ENCODE results near the gene MEIOSIN. TPM values are rescaled to one million over a fixed set of nuclear protein-coding genes. Genes with fewer than 3 reads are reported as not detected.

Gene MEIOSIN
- polyA plus RNA-seq, 1 of the 3 experiments (the other 2 are of a cell fraction) = 0.03 TPM

GRCh38 chr19:45687599-45687998 is 45.6 kb upstream of the MEIOSIN start:
- Histone ChIP-seq H2AFZ (ENCODE audit: low read depth) (no peak overlapping the region), H3K4me1 (ENCODE audit: control insufficient read depth in 1 of 2, insufficient read depth in 2 of 2, low read depth in 1 of 2, low read length in 1 of 2) (peaks cover 0 to 3% of the 10 kb centered on the region in 2 experiments; a peak in 1 of 4 replicates), H3K4me3 (ENCODE audit: low read depth in 2 of 2, low read length in 1 of 2) (no peak overlapping the region), H4K20me1 (ENCODE audit: insufficient read depth) (no peaks in the 10 kb centered on the region), H3K4me2 (no peak overlapping the region), H3F3A (replicated peaks; ENCODE audit: insufficient read depth) (peaks cover 22% of the 10 kb centered on the region), H3K9ac (no peak overlapping the region), H3K79me2 (ENCODE audit: insufficient read depth) (peaks cover 29% of the 10 kb centered on the region), H3K36me3 (replicated peaks in 1 of 2; ENCODE audit: control insufficient read depth in 1 of 2, insufficient read depth in 2 of 2, low read length in 1 of 2) (peaks cover 32 to 38% of the 10 kb centered on the region in 2 experiments), H3K9me2 (no peaks in the 10 kb centered on the region), H3K9me3 (no peaks in the 10 kb centered on the region), H3K27me3 (ENCODE audit: insufficient read depth) (no peaks in the 10 kb centered on the region), H3K27ac (ENCODE audit: low read depth in 2 of 2, low read length in 1 of 2) (no peak overlapping the region)
- CTCF ChIA-PET = interaction anchor here (0.9 kb wide), 1 partner anchor 10 kb away, joined by 3 read pairs; no protein-coding TSS in a partner anchor
- 91% methylated on average over 7 of the region's 9 CpGs for WGBS (ENCODE audit: low lambda C conversion rate)
- DNase-seq = no peak
- TF ChIP-seq CTCF (IDR thresholded peaks at IDR 0.05) (no peak; the same call in 1 of the 2 replicates), POLR2AphosphoS5 (IDR thresholded peaks at IDR 0.05; ENCODE audit: low read depth, low read length) (no peak), EZH2phosphoT487 (IDR thresholded peaks at IDR 0.05; ENCODE audit: borderline replicate concordance, low read depth) (no peak), CHD2 (IDR thresholded peaks at IDR 0.05; ENCODE audit: low read length, partially characterized antibody) (no peak), TEAD4 (IDR thresholded peaks at IDR 0.05; ENCODE audit: borderline replicate concordance, insufficient read depth) (no peak), FOSL2 (IDR thresholded peaks at IDR 0.05; ENCODE audit: borderline replicate concordance, low read depth) (no peak), GABPA (IDR thresholded peaks at IDR 0.05; ENCODE audit: low read depth) (no peak), FOXM1 (IDR thresholded peaks at IDR 0.05; ENCODE audit: low read depth) (no peak), USF1 (IDR thresholded peaks at IDR 0.05; ENCODE audit: borderline replicate concordance, low read depth) (no peak), RXRA (IDR thresholded peaks at IDR 0.05; ENCODE audit: borderline replicate concordance, low read depth) (no peak), SMC3 (IDR thresholded peaks at IDR 0.05; ENCODE audit: low read depth, low read length) (no peak), RFX5 (IDR thresholded peaks at IDR 0.05; ENCODE audit: low read length) (no peak), MAX (IDR thresholded peaks at IDR 0.05; ENCODE audit: low read depth) (no peak), JUND (IDR thresholded peaks at IDR 0.05) (no peak)
- TF ChIP-seq, protein P1, sequence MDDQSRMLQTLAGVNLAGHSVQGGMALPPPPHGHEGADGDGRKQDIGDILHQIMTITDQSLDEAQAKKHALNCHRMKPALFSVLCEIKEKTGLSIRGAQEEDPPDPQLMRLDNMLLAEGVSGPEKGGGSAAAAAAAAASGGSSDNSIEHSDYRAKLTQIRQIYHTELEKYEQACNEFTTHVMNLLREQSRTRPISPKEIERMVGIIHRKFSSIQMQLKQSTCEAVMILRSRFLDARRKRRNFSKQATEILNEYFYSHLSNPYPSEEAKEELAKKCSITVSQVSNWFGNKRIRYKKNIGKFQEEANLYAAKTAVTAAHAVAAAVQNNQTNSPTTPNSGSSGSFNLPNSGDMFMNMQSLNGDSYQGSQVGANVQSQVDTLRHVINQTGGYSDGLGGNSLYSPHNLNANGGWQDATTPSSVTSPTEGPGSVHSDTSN (IDR thresholded peaks at IDR 0.05) = no peak
- TF ChIP-seq, protein P2, sequence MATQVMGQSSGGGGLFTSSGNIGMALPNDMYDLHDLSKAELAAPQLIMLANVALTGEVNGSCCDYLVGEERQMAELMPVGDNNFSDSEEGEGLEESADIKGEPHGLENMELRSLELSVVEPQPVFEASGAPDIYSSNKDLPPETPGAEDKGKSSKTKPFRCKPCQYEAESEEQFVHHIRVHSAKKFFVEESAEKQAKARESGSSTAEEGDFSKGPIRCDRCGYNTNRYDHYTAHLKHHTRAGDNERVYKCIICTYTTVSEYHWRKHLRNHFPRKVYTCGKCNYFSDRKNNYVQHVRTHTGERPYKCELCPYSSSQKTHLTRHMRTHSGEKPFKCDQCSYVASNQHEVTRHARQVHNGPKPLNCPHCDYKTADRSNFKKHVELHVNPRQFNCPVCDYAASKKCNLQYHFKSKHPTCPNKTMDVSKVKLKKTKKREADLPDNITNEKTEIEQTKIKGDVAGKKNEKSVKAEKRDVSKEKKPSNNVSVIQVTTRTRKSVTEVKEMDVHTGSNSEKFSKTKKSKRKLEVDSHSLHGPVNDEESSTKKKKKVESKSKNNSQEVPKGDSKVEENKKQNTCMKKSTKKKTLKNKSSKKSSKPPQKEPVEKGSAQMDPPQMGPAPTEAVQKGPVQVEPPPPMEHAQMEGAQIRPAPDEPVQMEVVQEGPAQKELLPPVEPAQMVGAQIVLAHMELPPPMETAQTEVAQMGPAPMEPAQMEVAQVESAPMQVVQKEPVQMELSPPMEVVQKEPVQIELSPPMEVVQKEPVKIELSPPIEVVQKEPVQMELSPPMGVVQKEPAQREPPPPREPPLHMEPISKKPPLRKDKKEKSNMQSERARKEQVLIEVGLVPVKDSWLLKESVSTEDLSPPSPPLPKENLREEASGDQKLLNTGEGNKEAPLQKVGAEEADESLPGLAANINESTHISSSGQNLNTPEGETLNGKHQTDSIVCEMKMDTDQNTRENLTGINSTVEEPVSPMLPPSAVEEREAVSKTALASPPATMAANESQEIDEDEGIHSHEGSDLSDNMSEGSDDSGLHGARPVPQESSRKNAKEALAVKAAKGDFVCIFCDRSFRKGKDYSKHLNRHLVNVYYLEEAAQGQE (IDR thresholded peaks at IDR 0.05; ENCODE audit: low read depth, low read length) = no peak
- TF ChIP-seq, protein P3, sequence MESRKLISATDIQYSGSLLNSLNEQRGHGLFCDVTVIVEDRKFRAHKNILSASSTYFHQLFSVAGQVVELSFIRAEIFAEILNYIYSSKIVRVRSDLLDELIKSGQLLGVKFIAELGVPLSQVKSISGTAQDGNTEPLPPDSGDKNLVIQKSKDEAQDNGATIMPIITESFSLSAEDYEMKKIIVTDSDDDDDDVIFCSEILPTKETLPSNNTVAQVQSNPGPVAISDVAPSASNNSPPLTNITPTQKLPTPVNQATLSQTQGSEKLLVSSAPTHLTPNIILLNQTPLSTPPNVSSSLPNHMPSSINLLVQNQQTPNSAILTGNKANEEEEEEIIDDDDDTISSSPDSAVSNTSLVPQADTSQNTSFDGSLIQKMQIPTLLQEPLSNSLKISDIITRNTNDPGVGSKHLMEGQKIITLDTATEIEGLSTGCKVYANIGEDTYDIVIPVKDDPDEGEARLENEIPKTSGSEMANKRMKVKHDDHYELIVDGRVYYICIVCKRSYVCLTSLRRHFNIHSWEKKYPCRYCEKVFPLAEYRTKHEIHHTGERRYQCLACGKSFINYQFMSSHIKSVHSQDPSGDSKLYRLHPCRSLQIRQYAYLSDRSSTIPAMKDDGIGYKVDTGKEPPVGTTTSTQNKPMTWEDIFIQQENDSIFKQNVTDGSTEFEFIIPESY (IDR thresholded peaks at IDR 0.05; ENCODE audit: borderline replicate concordance, low read depth) = no peak
- POLR2A ChIA-PET = no interaction called here

All from SK-N-SH (cell line).